GM18511 (cell line): ENCODE results near the gene PACS2.

Experiments used
- ATAC-seq: cut with Tn5 transposase; IDR thresholded peaks from one replicate; pipeline ENCODE4 v1.9.1; 2021; ENCODE audit warnings: mild to moderate bottlenecking, moderate library complexity; ENCODE audit not compliant: unreplicated experiment

PACS2 gene

GRCh38 chr14:105436891-105437722, 122.6 kb downstream of the PACS2 start:
- no peak for ATAC-seq

- no peak for ATAC-seq
Observed at GRCh38 chr14:105437723-105438500, 123.4 kb downstream of the PACS2 start.

- no peak for ATAC-seq
Observed at GRCh38 chr14:105439179-105439578, 124.6 kb downstream of the PACS2 start.

- no peak for ATAC-seq
Observed at GRCh38 chr14:105439710-105440553, 125.4 kb downstream of the PACS2 start.

GRCh38 chr14:105440554-105440900, 126.0 kb downstream of the PACS2 start:
- ATAC-seq = no peak

GRCh38 chr14:105440992-105441391, 126.4 kb downstream of the PACS2 start:
- no peak for ATAC-seq

GRCh38 chr14:105442125-105442524, 127.6 kb downstream of the PACS2 start:
- no peak for ATAC-seq

- no peak for ATAC-seq
Observed at GRCh38 chr14:105442834-105443233, 128.3 kb downstream of the PACS2 start.

GRCh38 chr14:105444859-105445258, 130.3 kb downstream of the PACS2 start:
- no peak for ATAC-seq

- no peak for ATAC-seq
Observed at GRCh38 chr14:105445290-105445689, 130.7 kb downstream of the PACS2 start.

- no peak for ATAC-seq
Observed at GRCh38 chr14:105445901-105446845, 131.6 kb downstream of the PACS2 start.

- ATAC-seq = no peak
Observed at GRCh38 chr14:105446971-105447370, 132.4 kb downstream of the PACS2 start.
